Measurements from ENCODE around the gene NENF.
A peak's percentile ranks its signal among the peaks of the same experiment; 100 is the strongest.

Gene NENF

GRCh38 chr1:212412374-212412773, 20.3 kb upstream of the NENF start:
- TF ChIP-seq ZBTB7A (IDR thresholded peaks at IDR 0.05; ENCODE audit: low read depth), result no peak

- TF ChIP-seq TCF12 (IDR thresholded peaks at IDR 0.05; ENCODE audit: low read depth), result no peak
- no peak for TF ChIP-seq CEBPB (IDR thresholded peaks at IDR 0.05)
- no peak for TF ChIP-seq MAX (IDR thresholded peaks at IDR 0.05)
- TF ChIP-seq FOXM1 (IDR thresholded peaks at IDR 0.05; ENCODE audit: borderline replicate concordance, low read depth), result no peak
- TF ChIP-seq YY1 (IDR thresholded peaks at IDR 0.05; ENCODE audit: low read depth), result no peak
- no peak for TF ChIP-seq NFIC (IDR thresholded peaks at IDR 0.05)
- TF ChIP-seq RAD21 (IDR thresholded peaks at IDR 0.05; ENCODE audit: low read depth), result no peak
- no peak for TF ChIP-seq TAF1 (IDR thresholded peaks at IDR 0.05; ENCODE audit: low read depth)
- no peak for TF ChIP-seq EGR1 (IDR thresholded peaks at IDR 0.05)
- no peak for TF ChIP-seq USF1 (IDR thresholded peaks at IDR 0.05)
- no peak for TF ChIP-seq CREB1 (IDR thresholded peaks at IDR 0.05; ENCODE audit: low read depth)
- no peak for TF ChIP-seq REST (IDR thresholded peaks at IDR 0.05; ENCODE audit: low read depth)
- no peak for TF ChIP-seq ZBTB7A (IDR thresholded peaks at IDR 0.05; ENCODE audit: low read depth)
- no peak for TF ChIP-seq TEAD4 (IDR thresholded peaks at IDR 0.05)
- no peak for TF ChIP-seq EP300 (IDR thresholded peaks at IDR 0.05; ENCODE audit: borderline replicate concordance)
Measured at GRCh38 chr1:212413902-212414327, 18.8 kb upstream of the NENF start.

GRCh38 chr1:212414328-212415106, 18.2 kb upstream of the NENF start, which contains the start of gene PACC1:
Gene PACC1, minus strand, starts transcription at chr1:212414886. Its CDS starts 129 bp downstream, at chr1:212414757.
- TF ChIP-seq NFIC (IDR thresholded peaks at IDR 0.05) (no peak), TEAD4 (IDR thresholded peaks at IDR 0.05) (peak; percentile 30; the same call in 1 of the 2 replicates), YY1 (IDR thresholded peaks at IDR 0.05; ENCODE audit: low read depth) (peak; percentile 50; the same call in 1 of the 2 replicates), EP300 (IDR thresholded peaks at IDR 0.05; ENCODE audit: borderline replicate concordance) (no peak), ZBTB7A (IDR thresholded peaks at IDR 0.05; ENCODE audit: low read depth) (peak; percentile 76; the same call in 1 of the 2 replicates), FOXM1 (IDR thresholded peaks at IDR 0.05; ENCODE audit: borderline replicate concordance, low read depth) (no peak), USF1 (IDR thresholded peaks at IDR 0.05) (peak; percentile 69), MAX (IDR thresholded peaks at IDR 0.05) (peak; percentile 81), RAD21 (IDR thresholded peaks at IDR 0.05; ENCODE audit: low read depth) (no peak), EGR1 (IDR thresholded peaks at IDR 0.05) (no peak), TAF1 (IDR thresholded peaks at IDR 0.05; ENCODE audit: low read depth) (peak; percentile 91)

- no peak for TF ChIP-seq MAX (IDR thresholded peaks at IDR 0.05)
- TF ChIP-seq CREB1 (IDR thresholded peaks at IDR 0.05; ENCODE audit: low read depth), result no peak
- no peak for TF ChIP-seq EP300 (IDR thresholded peaks at IDR 0.05; ENCODE audit: borderline replicate concordance)
- no peak for TF ChIP-seq NFIC (IDR thresholded peaks at IDR 0.05)
- TF ChIP-seq TCF12 (IDR thresholded peaks at IDR 0.05; ENCODE audit: low read depth), result no peak
- TF ChIP-seq YY1 (IDR thresholded peaks at IDR 0.05; ENCODE audit: low read depth), result no peak
- no peak for TF ChIP-seq CEBPB (IDR thresholded peaks at IDR 0.05)
- no peak for TF ChIP-seq ZBTB7A (IDR thresholded peaks at IDR 0.05; ENCODE audit: low read depth)
- no peak for TF ChIP-seq TEAD4 (IDR thresholded peaks at IDR 0.05)
- no peak for TF ChIP-seq RAD21 (IDR thresholded peaks at IDR 0.05; ENCODE audit: low read depth)
- TF ChIP-seq TAF1 (IDR thresholded peaks at IDR 0.05; ENCODE audit: low read depth), result no peak
- no peak for TF ChIP-seq USF1 (IDR thresholded peaks at IDR 0.05)
Measured at GRCh38 chr1:212415107-212415841, 17.4 kb upstream of the NENF start.

GRCh38 chr1:212421165-212421564, 11.6 kb upstream of the NENF start:
- TF ChIP-seq TCF12 (IDR thresholded peaks at IDR 0.05; ENCODE audit: low read depth), result no peak
- TF ChIP-seq FOXM1 (IDR thresholded peaks at IDR 0.05; ENCODE audit: borderline replicate concordance, low read depth), result no peak
- TF ChIP-seq RAD21 (IDR thresholded peaks at IDR 0.05; ENCODE audit: low read depth), result no peak
- no peak for TF ChIP-seq EGR1 (IDR thresholded peaks at IDR 0.05)
- TF ChIP-seq EP300 (IDR thresholded peaks at IDR 0.05; ENCODE audit: borderline replicate concordance), result no peak
- TF ChIP-seq CREB1 (IDR thresholded peaks at IDR 0.05; ENCODE audit: low read depth), result no peak
- no peak for TF ChIP-seq TAF1 (IDR thresholded peaks at IDR 0.05; ENCODE audit: low read depth)
- no peak for TF ChIP-seq CEBPB (IDR thresholded peaks at IDR 0.05)
- no peak for TF ChIP-seq YY1 (IDR thresholded peaks at IDR 0.05; ENCODE audit: low read depth)
- no peak for TF ChIP-seq NFIC (IDR thresholded peaks at IDR 0.05)
- TF ChIP-seq TEAD4 (IDR thresholded peaks at IDR 0.05), result no peak
- TF ChIP-seq MAX (IDR thresholded peaks at IDR 0.05), result no peak
- no peak for TF ChIP-seq ZBTB7A (IDR thresholded peaks at IDR 0.05; ENCODE audit: low read depth)
- TF ChIP-seq REST (IDR thresholded peaks at IDR 0.05; ENCODE audit: low read depth), result no peak
- no peak for TF ChIP-seq USF1 (IDR thresholded peaks at IDR 0.05)
